HG02759 (cell line): ENCODE measurements around the gene MAGOH.
"Not testable (repeated sequence)": the region's sequence is repeated elsewhere in the genome, so short reads cannot be mapped to it uniquely, and the experiment has no call there.

Experiments
- ATAC-seq: cut with Tn5 transposase; IDR thresholded peaks from one replicate; pipeline ENCODE4 v1.9.1; 2021; ENCODE audit warnings: mild to moderate bottlenecking, moderate library complexity; ENCODE audit not compliant: unreplicated experiment

MAGOH gene

DNA sequence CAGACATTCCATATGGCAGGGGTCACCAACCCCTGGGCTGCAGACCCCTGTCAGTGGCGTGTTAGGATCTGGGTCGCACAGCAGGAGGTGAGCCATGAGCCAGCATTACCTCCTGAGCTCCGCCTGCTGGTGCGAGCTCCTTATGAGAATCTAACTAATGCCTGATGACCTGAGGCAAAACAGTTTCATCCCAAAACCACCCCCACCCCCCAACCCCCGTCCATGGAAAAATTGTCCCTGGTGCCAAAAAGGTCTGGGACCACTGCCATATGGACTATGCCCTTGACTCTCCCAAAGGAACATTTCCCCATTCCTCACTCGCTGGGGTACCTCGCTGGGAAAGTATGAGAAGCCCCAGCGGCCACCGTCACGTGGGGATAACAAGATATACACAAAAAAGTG is 48.1 kb downstream of the MAGOH start:
- no peak for ATAC-seq

DNA sequence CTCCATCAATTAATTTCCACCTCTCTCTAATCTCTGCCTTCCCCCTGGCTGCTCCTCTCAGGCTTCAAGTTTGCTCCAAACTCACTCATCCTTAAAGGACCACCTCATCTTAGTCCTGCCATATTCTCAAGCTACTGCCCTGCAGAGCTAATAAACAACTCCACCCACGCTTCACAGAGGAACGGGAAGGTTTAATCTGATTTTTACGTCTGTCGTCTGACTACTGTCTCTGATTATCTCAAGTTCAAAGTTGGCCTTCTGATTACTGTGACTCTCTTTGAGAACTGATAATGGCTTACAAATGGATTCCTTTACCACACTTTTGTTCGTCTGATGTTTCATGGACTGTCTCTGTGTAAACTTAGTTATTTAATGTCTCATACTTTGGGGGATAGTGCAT is 49.3 kb downstream of the MAGOH start:
- no peak for ATAC-seq

GRCh38 chr1:53188099-53188498 is 50.2 kb downstream of the MAGOH start:
- ATAC-seq = no peak

GRCh38 chr1:53187401-53187800 is 50.9 kb downstream of the MAGOH start:
- no peak for ATAC-seq

DNA sequence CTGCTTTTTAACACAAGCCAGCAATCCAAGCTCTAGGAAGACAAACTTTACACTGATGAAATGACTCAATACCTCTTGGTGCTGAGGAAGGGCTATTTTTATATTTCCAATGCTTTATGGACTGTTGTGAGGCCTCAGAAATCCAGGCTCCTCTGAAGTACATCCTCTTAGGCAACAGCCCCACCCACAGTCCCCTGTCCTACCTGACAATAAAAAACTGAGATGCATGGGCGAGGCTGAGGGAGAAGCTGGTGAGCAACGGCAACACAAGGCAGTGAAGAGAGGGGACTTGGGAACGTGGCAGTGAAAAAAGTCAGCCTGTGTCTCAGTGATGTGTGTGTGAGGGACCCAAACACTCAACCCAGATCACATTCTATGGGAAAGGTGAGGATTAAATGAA is 51.8 kb downstream of the MAGOH start:
- no peak for ATAC-seq

DNA sequence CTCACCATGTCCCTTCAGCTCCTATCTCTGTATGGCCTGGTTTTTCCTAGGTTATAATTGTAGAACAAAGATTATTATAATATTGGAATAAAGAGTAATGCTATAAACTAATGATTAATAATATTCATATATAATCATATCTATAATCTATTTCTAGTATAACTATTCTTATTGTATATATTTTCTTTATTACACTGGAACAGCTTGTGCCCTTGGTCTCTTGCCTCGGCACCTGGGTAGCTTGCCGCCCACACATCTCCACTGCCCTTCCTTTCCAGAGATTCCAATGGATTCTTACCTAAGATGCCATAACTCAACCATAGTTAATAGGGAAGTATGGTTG is 52.4 kb downstream of the MAGOH start:
- not testable (repeated sequence) for ATAC-seq

DNA sequence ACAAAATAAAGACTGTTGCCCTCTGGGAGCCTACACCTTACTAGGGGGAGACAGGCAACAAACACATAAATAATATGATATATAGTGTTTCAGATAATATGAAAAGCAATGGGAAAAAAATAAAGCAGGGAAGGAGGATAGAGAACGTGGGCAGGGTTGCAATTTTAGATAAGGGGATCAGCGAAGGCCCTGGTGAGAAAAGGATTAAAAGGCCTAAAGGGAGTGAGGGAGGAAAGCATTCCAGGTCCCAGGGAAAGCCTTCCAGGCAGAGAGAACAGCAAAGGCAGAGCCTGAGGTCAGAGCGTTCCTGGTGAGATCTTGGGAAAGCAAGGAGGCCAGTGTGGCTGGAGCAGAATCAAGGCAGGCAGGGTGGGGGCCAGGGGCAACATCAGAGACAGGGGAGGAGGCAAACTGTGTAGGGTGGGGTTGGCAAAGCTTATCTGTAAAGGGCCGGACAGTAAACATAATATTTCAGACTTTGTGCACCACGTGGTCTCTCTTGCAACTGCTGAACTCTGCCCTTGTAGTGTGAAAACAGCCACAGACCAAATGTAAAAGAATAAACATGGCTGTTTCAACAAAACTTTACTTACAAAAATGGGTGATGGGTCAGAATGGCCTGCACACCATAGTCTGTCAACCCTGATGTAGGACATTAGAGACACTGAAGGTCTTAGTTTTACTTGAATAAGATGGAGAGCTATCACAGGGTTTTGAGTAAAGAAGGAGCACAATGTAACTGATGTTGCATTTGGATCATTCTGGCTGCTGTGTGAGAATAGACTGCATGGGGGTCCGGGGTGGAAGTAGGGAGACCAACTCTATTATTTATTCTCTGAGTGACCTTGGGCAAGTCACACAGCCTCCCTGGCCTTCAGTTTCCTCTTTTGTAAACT is 55.0 kb downstream of the MAGOH start:
- no peak for ATAC-seq

GRCh38 chr1:53182716-53183094 is 55.6 kb downstream of the MAGOH start:
- no peak for ATAC-seq

- no peak for ATAC-seq
Measured at GRCh38 chr1:53182111-53182593, 56.2 kb downstream of the MAGOH start.

GRCh38 chr1:53180951-53181350 is 57.4 kb downstream of the MAGOH start:
- ATAC-seq = no peak

DNA sequence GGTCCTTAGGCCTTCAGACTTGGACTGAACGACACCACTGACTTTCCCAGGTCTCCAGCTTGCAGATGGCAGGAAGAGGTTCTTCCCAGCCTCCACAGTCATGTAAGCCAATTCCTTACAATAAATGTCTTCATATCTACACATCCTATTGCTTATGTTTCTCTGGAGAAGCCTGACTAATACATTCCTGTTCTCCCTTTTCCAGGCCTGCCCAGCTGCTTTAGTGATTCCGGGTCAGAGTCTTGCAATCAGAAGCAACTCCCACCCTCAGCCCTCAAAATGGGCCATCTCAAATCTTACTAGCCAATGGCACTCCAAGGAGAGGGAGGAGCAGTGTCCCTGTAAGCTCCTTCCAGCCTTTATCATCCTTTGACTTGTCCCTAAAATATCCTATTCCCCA is 58.1 kb downstream of the MAGOH start:
- ATAC-seq = no peak
